ENCODE results near the gene TBC1D5. TPM values are rescaled to one million over a fixed set of nuclear protein-coding genes. Genes with fewer than 3 reads are reported as not detected.

The TBC1D5 gene
- total RNA-seq, 1 experiment from 2014 or later, result 33.9 TPM

DNA sequence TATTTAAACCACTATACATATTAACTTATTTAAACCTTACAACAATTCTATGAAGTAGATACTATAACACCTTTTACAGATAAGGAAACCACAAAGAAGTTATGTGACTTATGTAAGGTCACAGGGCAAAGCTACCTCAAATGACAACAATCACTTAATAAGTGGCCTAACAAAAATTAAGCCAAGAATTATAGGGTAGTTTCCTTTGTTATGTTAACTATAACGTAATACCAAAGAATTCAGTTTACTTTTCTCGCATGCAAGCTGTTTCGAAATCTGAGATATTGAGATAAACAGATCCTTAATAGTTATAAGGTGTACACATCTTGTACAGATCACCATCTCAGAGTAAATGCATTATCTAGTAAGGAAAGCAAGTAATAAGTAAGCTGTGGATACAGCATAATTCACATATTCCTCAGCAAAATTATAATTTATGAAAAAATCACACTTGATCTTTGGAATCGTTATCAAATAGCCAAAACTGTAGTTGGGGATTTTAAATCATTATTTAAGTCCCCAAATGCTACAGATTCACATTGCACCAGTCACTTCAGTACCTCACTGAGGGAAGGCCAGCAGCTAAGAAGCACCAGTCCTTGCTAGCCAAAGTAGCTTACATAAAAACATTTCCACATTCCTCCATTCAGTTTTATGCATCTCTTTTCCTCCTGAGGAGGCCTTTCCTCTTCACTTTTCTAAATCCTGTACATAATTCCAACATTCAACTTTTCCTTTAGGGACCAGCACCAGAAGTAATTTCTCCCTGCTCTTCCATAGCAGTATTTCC is 226.8 kb downstream of the TBC1D5 start:
- CTCF ChIA-PET, result no interaction called here

DNA sequence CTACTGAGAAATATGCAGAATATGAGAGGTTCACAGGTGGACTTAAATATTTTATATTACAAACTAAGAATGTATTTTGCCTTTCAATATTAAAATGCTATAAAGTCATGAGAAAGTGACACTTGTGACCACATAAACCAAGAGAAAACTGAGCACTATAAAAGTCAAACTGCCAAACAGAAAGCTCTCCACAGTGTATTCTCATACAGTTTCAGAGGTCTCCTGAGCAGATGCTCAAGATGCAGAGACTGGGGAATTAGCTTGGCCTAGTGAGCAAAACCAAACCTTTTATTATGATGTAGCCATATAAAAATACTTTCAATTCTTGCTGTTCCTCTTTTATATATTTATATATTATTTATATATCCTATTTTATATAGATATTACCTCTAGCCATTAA is 227.8 kb downstream of the TBC1D5 start:
- ChIA-PET POLR2A (no interaction called here), RAD21 (ENCODE audit: low non-redundant PET in 1 of 2, low total read pairs in 2 of 2, uncharacterized antibody in 2 of 2, unreplicated experiment in 2 of 2) (no interaction called here), CTCF (no interaction called here)
- H4K20me1 ChIP-seq (ENCODE audit: insufficient read depth), result no peaks in the 10 kb centered on the region
- no peak overlapping the region for H2AFZ ChIP-seq (ENCODE audit: low read depth, low read length, poor library complexity, severe bottlenecking)
- intact Hi-C loops (cut with micrococcal nuclease), result no loop called here
- ATAC-seq (no peak), DNase-seq (ENCODE audit: low read depth, low spot score) (no peak)
- BruUV-seq (replicated peaks), result no TSS peak
- H3K9me2 ChIP-seq (ENCODE audit: insufficient read depth), result no peaks in the 10 kb centered on the region
- no peak overlapping the region for H3K4me3 ChIP-seq (replicated peaks in 1 of 2; ENCODE audit: low read depth in 1 of 2, low read length in 2 of 2)
- TF ChIP-seq POLR2A (IDR thresholded peaks at IDR 0.05; ENCODE audit: borderline replicate concordance, extremely low read depth, insufficient read depth, insufficient read length), result no peak
- H3K36me3 ChIP-seq (ENCODE audit: control insufficient read depth in 1 of 2, insufficient read depth in 2 of 2, low read length in 2 of 2), result no peaks in the 10 kb centered on the region
- H3K79me2 ChIP-seq (ENCODE audit: insufficient read depth, low read length), result no peaks in the 10 kb centered on the region
- H3K27ac ChIP-seq (ENCODE audit: low read depth, low read length), result no peak overlapping the region
- H3K4me1 ChIP-seq (ENCODE audit: control insufficient read depth in 1 of 2, insufficient read depth in 2 of 2, low read length in 2 of 2), result no peaks in the 10 kb centered on the region
- H3K9me3 ChIP-seq (ENCODE audit: control insufficient read depth in 1 of 2, insufficient read depth in 1 of 2, low read depth in 1 of 2, low read length in 2 of 2), result no peaks in the 10 kb centered on the region
- H3K9ac ChIP-seq (ENCODE audit: low read length), result no peak overlapping the region
- no peak overlapping the region for H3K4me2 ChIP-seq (ENCODE audit: low read length)
- no peaks in the 10 kb centered on the region for H3K27me3 ChIP-seq (ENCODE audit: insufficient read depth, low read length)

More for the DNA sequence above, 226.8 kb downstream of the TBC1D5 start:
- Histone ChIP-seq H3K79me2 (ENCODE audit: insufficient read depth, low read length) (no peaks in the 10 kb centered on the region), H3K9ac (ENCODE audit: low read length) (no peak overlapping the region), H3K36me3 (ENCODE audit: control insufficient read depth in 1 of 2, insufficient read depth in 2 of 2, low read length in 2 of 2) (no peaks in the 10 kb centered on the region), H3K9me3 (ENCODE audit: control insufficient read depth in 1 of 2, insufficient read depth in 1 of 2, low read depth in 1 of 2, low read length in 2 of 2) (no peaks in the 10 kb centered on the region), H3K9me2 (ENCODE audit: insufficient read depth) (no peaks in the 10 kb centered on the region), H3K4me3 (replicated peaks in 1 of 2; ENCODE audit: low read depth in 1 of 2, low read length in 2 of 2) (no peak overlapping the region), H2AFZ (ENCODE audit: low read depth, low read length, poor library complexity, severe bottlenecking) (no peak overlapping the region), H3K27ac (ENCODE audit: low read depth, low read length) (no peak overlapping the region), H3K4me2 (ENCODE audit: low read length) (no peak overlapping the region), H3K27me3 (ENCODE audit: insufficient read depth, low read length) (no peaks in the 10 kb centered on the region), H4K20me1 (ENCODE audit: insufficient read depth) (no peaks in the 10 kb centered on the region), H3K4me1 (ENCODE audit: control insufficient read depth in 1 of 2, insufficient read depth in 2 of 2, low read length in 2 of 2) (no peaks in the 10 kb centered on the region)
- ChIA-PET POLR2A (no interaction called here), RAD21 (ENCODE audit: low non-redundant PET in 1 of 2, low total read pairs in 2 of 2, uncharacterized antibody in 2 of 2, unreplicated experiment in 2 of 2) (no interaction called here)
- no peak for TF ChIP-seq CEBPB (IDR thresholded peaks at IDR 0.05; ENCODE audit: low read depth)
- no TSS peak for BruUV-seq (replicated peaks)
- DNase-seq (ENCODE audit: low read depth, low spot score), result no peak
- ATAC-seq, result no peak
- intact Hi-C loops (cut with micrococcal nuclease), result no loop called here

DNA sequence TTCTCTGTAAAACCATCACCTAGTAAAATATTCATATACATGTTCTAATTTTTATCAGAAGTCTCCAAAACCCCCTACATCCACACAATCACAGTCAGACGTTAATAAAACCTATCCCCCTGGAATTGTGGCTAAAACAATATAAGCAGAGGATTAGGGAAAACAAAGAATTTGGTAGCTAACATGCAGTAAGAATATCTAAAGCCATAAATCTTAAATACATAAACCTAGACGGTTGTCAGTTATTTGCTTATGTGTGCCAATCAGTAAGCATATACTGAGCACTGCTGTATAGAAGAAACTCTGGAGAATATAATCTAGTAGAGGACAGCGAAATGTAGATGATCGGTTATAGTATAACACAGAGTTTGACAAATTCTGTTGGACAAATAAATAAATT is 232.2 kb downstream of the TBC1D5 start:
- H4K20me1 ChIP-seq (ENCODE audit: insufficient read depth), result no peaks in the 10 kb centered on the region
- H3K9me2 ChIP-seq (ENCODE audit: insufficient read depth), result no peaks in the 10 kb centered on the region
- H3K27ac ChIP-seq (ENCODE audit: low read depth, low read length), result no peak overlapping the region
- ChIA-PET RAD21 (ENCODE audit: low non-redundant PET in 1 of 2, low total read pairs in 2 of 2, uncharacterized antibody in 2 of 2, unreplicated experiment in 2 of 2) (no interaction called here), POLR2A (no interaction called here), CTCF (no interaction called here)
- no TSS peak for BruUV-seq (replicated peaks)
- intact Hi-C loops (cut with micrococcal nuclease), result no loop called here
- no peaks in the 10 kb centered on the region for H3K27me3 ChIP-seq (ENCODE audit: insufficient read depth, low read length)
- no peak for ATAC-seq
- H3K9ac ChIP-seq (ENCODE audit: low read length), result no peak overlapping the region
- peaks cover 0 to 8% of the 10 kb centered on the region in 2 experiments; a peak in 2 of 4 replicates for H3K4me1 ChIP-seq (ENCODE audit: control insufficient read depth in 1 of 2, insufficient read depth in 2 of 2, low read length in 2 of 2)
- no peaks in the 10 kb centered on the region for H3K9me3 ChIP-seq (ENCODE audit: control insufficient read depth in 1 of 2, insufficient read depth in 1 of 2, low read depth in 1 of 2, low read length in 2 of 2)
- H3K36me3 ChIP-seq (ENCODE audit: control insufficient read depth in 1 of 2, insufficient read depth in 2 of 2, low read length in 2 of 2), result no peaks in the 10 kb centered on the region
- H3K4me3 ChIP-seq (replicated peaks in 1 of 2; ENCODE audit: low read depth in 1 of 2, low read length in 2 of 2), result no peak overlapping the region
- H2AFZ ChIP-seq (ENCODE audit: low read depth, low read length, poor library complexity, severe bottlenecking), result no peak overlapping the region
- DNase-seq (ENCODE audit: low read depth, low spot score), result no peak
- no peaks in the 10 kb centered on the region for H3K79me2 ChIP-seq (ENCODE audit: insufficient read depth, low read length)
- H3K4me2 ChIP-seq (ENCODE audit: low read length), result no peak overlapping the region
- no peak for TF ChIP-seq FOSL1 (IDR thresholded peaks at IDR 0.05; ENCODE audit: low read depth)
- no peak for TF ChIP-seq JUND (IDR thresholded peaks at IDR 0.05)
- TF ChIP-seq TCF7L2 (IDR thresholded peaks at IDR 0.05; ENCODE audit: borderline replicate concordance, extremely low read depth, insufficient read depth, insufficient read length), result no peak
- TF ChIP-seq YY1 (IDR thresholded peaks at IDR 0.05; ENCODE audit: extremely low read depth, insufficient replicate concordance, low read depth, low read length), result no peak
- no peak for TF ChIP-seq RAD21 (IDR thresholded peaks at IDR 0.05; ENCODE audit: low read depth)
- TF ChIP-seq CEBPB (IDR thresholded peaks at IDR 0.05; ENCODE audit: low read depth), result no peak
- TF ChIP-seq, protein P1, sequence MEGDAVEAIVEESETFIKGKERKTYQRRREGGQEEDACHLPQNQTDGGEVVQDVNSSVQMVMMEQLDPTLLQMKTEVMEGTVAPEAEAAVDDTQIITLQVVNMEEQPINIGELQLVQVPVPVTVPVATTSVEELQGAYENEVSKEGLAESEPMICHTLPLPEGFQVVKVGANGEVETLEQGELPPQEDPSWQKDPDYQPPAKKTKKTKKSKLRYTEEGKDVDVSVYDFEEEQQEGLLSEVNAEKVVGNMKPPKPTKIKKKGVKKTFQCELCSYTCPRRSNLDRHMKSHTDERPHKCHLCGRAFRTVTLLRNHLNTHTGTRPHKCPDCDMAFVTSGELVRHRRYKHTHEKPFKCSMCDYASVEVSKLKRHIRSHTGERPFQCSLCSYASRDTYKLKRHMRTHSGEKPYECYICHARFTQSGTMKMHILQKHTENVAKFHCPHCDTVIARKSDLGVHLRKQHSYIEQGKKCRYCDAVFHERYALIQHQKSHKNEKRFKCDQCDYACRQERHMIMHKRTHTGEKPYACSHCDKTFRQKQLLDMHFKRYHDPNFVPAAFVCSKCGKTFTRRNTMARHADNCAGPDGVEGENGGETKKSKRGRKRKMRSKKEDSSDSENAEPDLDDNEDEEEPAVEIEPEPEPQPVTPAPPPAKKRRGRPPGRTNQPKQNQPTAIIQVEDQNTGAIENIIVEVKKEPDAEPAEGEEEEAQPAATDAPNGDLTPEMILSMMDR (IDR thresholded peaks at IDR 0.05 in 2 of 3, conservative IDR thresholded peaks at IDR 0.05 in 1 of 3; ENCODE audit: borderline replicate concordance in 1 of 3, insufficient read depth in 1 of 3, low read depth in 2 of 3, low read length in 2 of 3), result no peak
- TF ChIP-seq POLR2AphosphoS5 (IDR thresholded peaks at IDR 0.05; ENCODE audit: low read depth, low read length), result no peak
- TF ChIP-seq, protein P2, sequence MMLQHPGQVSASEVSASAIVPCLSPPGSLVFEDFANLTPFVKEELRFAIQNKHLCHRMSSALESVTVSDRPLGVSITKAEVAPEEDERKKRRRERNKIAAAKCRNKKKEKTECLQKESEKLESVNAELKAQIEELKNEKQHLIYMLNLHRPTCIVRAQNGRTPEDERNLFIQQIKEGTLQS (IDR thresholded peaks at IDR 0.05), result no peak
- no peak for TF ChIP-seq EGR1 (IDR thresholded peaks at IDR 0.05; ENCODE audit: low read depth)
- TF ChIP-seq ZFX (IDR thresholded peaks at IDR 0.05), result no peak
- no peak for TF ChIP-seq SRF (IDR thresholded peaks at IDR 0.05; ENCODE audit: low read depth)

Measured in HCT116 (cell line).